ENCODE data around the gene FAM13C. TPM values are rescaled to one million over a fixed set of nuclear protein-coding genes. Genes with fewer than 3 reads are reported as not detected.
"Not testable (repeated sequence)": the region's sequence is repeated elsewhere in the genome, so short reads cannot be mapped to it uniquely, and the experiment has no call there.

Gene FAM13C
- 13.0 TPM for polyA plus RNA-seq (2013, experiment 1 of 2)
- 13.1 TPM for polyA plus RNA-seq (2013, experiment 2 of 2)

- Histone ChIP-seq H3K4ac (ENCODE audit: low read length) (no peak within 1 kb of the TSS), H3K27me3 (ENCODE audit: control insufficient read depth in 3 of 3, insufficient read depth in 3 of 3, low read depth in 1 of 3, low read length in 3 of 3) (peaks cover 0 to 40% (median 0%) of the 10 kb centered on the region in 3 experiments), H4K91ac (ENCODE audit: low read depth, low read length, poor library complexity) (peak within 1 kb of the TSS; percentile 88), H3K9ac (ENCODE audit: low read depth, low read length, poor library complexity) (peak within 1 kb of the TSS; percentile 63), H2BK12ac (ENCODE audit: low read length) (no peak within 1 kb of the TSS), H3K23ac (ENCODE audit: low read depth, low read length, poor library complexity) (no peak within 1 kb of the TSS), H3K4me1 (ENCODE audit: control insufficient read depth in 2 of 2, insufficient read depth in 1 of 2, low read depth in 1 of 2, low read length in 2 of 2) (peaks cover 6% of the 10 kb centered on the region in 2 donors), H3K27ac (replicated peaks; ENCODE audit: low read length) (peak within 1 kb of the TSS; percentile 55), H3K14ac (ENCODE audit: low read length) (no peak within 1 kb of the TSS), H3K4me2 (ENCODE audit: insufficient read depth, low read length, poor library complexity, severe bottlenecking) (peak within 1 kb of the TSS; percentile 82), H2AK5ac (ENCODE audit: low read depth, low read length) (no peak within 1 kb of the TSS), H2BK120ac (ENCODE audit: low read depth, low read length) (peak within 1 kb of the TSS; percentile 94), H2BK5ac (ENCODE audit: low read length) (peak within 1 kb of the TSS; percentile 56), H2BK15ac (ENCODE audit: low read length) (no peak within 1 kb of the TSS), H3K36me3 (replicated peaks in 1 of 2; ENCODE audit: control insufficient read depth in 2 of 2, insufficient read depth in 2 of 2, low read length in 2 of 2) (no peaks in the 10 kb centered on the region), H3K18ac (ENCODE audit: low read length) (peak within 1 kb of the TSS; percentile 85), H2AFZ (ENCODE audit: low read length) (peak within 1 kb of the TSS; percentile 88), H3K79me1 (ENCODE audit: low read depth, low read length) (no peaks in the 10 kb centered on the region), H3K4me3 (ENCODE audit: low read length in 2 of 2) (peak within 1 kb of the TSS; percentile 32 to 76), H4K8ac (ENCODE audit: low read depth, low read length) (no peak within 1 kb of the TSS), H3K9me3 (replicated peaks in 1 of 2; ENCODE audit: control insufficient read depth in 2 of 2, insufficient read depth in 1 of 2, low read depth in 1 of 2, low read length in 2 of 2) (no peaks in the 10 kb centered on the region)
- WGBS, 2 donors (ENCODE audit: extremely low coverage in 2 of 2, insufficient read length in 2 of 2, insufficient replicate concordance in 1 of 2): no CpG with 5 or more reads among the region's 41 CpGs
- DNase-seq (ENCODE audit: low spot score): peak; percentile 66
These were observed at the start of gene FAM13C for GRCh38 chr10:59362144-59362958. Gene FAM13C, minus strand, starts transcription at chr10:59362549. Its CDS starts 89 bp downstream, at chr10:59362460.

- H3K4me3 ChIP-seq (ENCODE audit: low read length in 2 of 2): no peak overlapping the region
- no peak for DNase-seq (ENCODE audit: low spot score)
- no peak overlapping the region for H4K8ac ChIP-seq (ENCODE audit: low read depth, low read length)
- no peak overlapping the region for H2AFZ ChIP-seq (ENCODE audit: low read length)
- H3K36me3 ChIP-seq (replicated peaks in 1 of 2; ENCODE audit: control insufficient read depth in 2 of 2, insufficient read depth in 2 of 2, low read length in 2 of 2): no peaks in the 10 kb centered on the region
- no peak overlapping the region for H3K23ac ChIP-seq (ENCODE audit: low read depth, low read length, poor library complexity)
- no peak overlapping the region for H3K4ac ChIP-seq (ENCODE audit: low read length)
- no peak overlapping the region for H2BK5ac ChIP-seq (ENCODE audit: low read length)
- H4K91ac ChIP-seq (ENCODE audit: low read depth, low read length, poor library complexity): no peak overlapping the region
- no peaks in the 10 kb centered on the region for H3K27me3 ChIP-seq (ENCODE audit: control insufficient read depth in 3 of 3, insufficient read depth in 3 of 3, low read depth in 1 of 3, low read length in 3 of 3)
- H3K14ac ChIP-seq (ENCODE audit: low read length): no peak overlapping the region
- no peak overlapping the region for H2AK5ac ChIP-seq (ENCODE audit: low read depth, low read length)
- no peak overlapping the region for H3K4me2 ChIP-seq (ENCODE audit: insufficient read depth, low read length, poor library complexity, severe bottlenecking)
- H3K18ac ChIP-seq (ENCODE audit: low read length): no peak overlapping the region
- H2BK120ac ChIP-seq (ENCODE audit: low read depth, low read length): no peak overlapping the region
- no peak overlapping the region for H2BK15ac ChIP-seq (ENCODE audit: low read length)
- no peaks in the 10 kb centered on the region for H3K79me1 ChIP-seq (ENCODE audit: low read depth, low read length)
- H2BK12ac ChIP-seq (ENCODE audit: low read length): no peak overlapping the region
- H3K9ac ChIP-seq (ENCODE audit: low read depth, low read length, poor library complexity): no peak overlapping the region
- no CpG with 5 or more reads among the region's 3 CpGs for WGBS, 2 donors (ENCODE audit: extremely low coverage in 2 of 2, insufficient read length in 2 of 2, insufficient replicate concordance in 1 of 2)
- no peaks in the 10 kb centered on the region for H3K9me3 ChIP-seq (replicated peaks in 1 of 2; ENCODE audit: control insufficient read depth in 2 of 2, insufficient read depth in 1 of 2, low read depth in 1 of 2, low read length in 2 of 2)
- no peak overlapping the region for H3K27ac ChIP-seq (replicated peaks; ENCODE audit: low read length)
- no peaks in the 10 kb centered on the region for H3K4me1 ChIP-seq (ENCODE audit: control insufficient read depth in 2 of 2, insufficient read depth in 1 of 2, low read depth in 1 of 2, low read length in 2 of 2)
These were observed 42.9 kb upstream of the FAM13C start for GRCh38 chr10:59405235-59405634.

- Histone ChIP-seq H3K9ac (ENCODE audit: low read depth, low read length, poor library complexity) (no peak overlapping the region), H3K4ac (ENCODE audit: low read length) (no peak overlapping the region), H3K4me1 (ENCODE audit: control insufficient read depth in 2 of 2, insufficient read depth in 1 of 2, low read depth in 1 of 2, low read length in 2 of 2) (no peaks in the 10 kb centered on the region), H2AFZ (ENCODE audit: low read length) (no peak overlapping the region), H2AK5ac (ENCODE audit: low read depth, low read length) (no peak overlapping the region), H2BK5ac (ENCODE audit: low read length) (no peak overlapping the region), H3K27me3 (ENCODE audit: control insufficient read depth in 3 of 3, insufficient read depth in 3 of 3, low read depth in 1 of 3, low read length in 3 of 3) (no peaks in the 10 kb centered on the region), H2BK15ac (ENCODE audit: low read length) (no peak overlapping the region), H3K14ac (ENCODE audit: low read length) (no peak overlapping the region), H3K36me3 (replicated peaks in 1 of 2; ENCODE audit: control insufficient read depth in 2 of 2, insufficient read depth in 2 of 2, low read length in 2 of 2) (no peaks in the 10 kb centered on the region), H4K91ac (ENCODE audit: low read depth, low read length, poor library complexity) (no peak overlapping the region), H3K9me3 (replicated peaks in 1 of 2; ENCODE audit: control insufficient read depth in 2 of 2, insufficient read depth in 1 of 2, low read depth in 1 of 2, low read length in 2 of 2) (no peaks in the 10 kb centered on the region), H3K23ac (ENCODE audit: low read depth, low read length, poor library complexity) (no peak overlapping the region), H3K4me2 (ENCODE audit: insufficient read depth, low read length, poor library complexity, severe bottlenecking) (no peak overlapping the region), H3K79me1 (ENCODE audit: low read depth, low read length) (no peaks in the 10 kb centered on the region), H3K27ac (replicated peaks; ENCODE audit: low read length) (no peak overlapping the region), H2BK12ac (ENCODE audit: low read length) (no peak overlapping the region), H4K8ac (ENCODE audit: low read depth, low read length) (no peak overlapping the region), H3K18ac (ENCODE audit: low read length) (no peak overlapping the region), H3K4me3 (ENCODE audit: low read length in 2 of 2) (no peak overlapping the region), H2BK120ac (ENCODE audit: low read depth, low read length) (no peak overlapping the region)
- no peak for DNase-seq (ENCODE audit: low spot score)
- no CpG with 5 or more reads among the region's 1 CpG for WGBS, 2 donors (ENCODE audit: extremely low coverage in 2 of 2, insufficient read length in 2 of 2, insufficient replicate concordance in 1 of 2)
These were observed 37.9 kb upstream of the FAM13C start for GRCh38 chr10:59400214-59400613.

- H3K18ac ChIP-seq (ENCODE audit: low read length); H3K4me3 ChIP-seq (ENCODE audit: low read length in 2 of 2); H4K91ac ChIP-seq (ENCODE audit: low read depth, low read length, poor library complexity); H2BK12ac ChIP-seq (ENCODE audit: low read length); H4K8ac ChIP-seq (ENCODE audit: low read depth, low read length); H3K4me1 ChIP-seq (ENCODE audit: control insufficient read depth in 2 of 2, insufficient read depth in 1 of 2, low read depth in 1 of 2, low read length in 2 of 2); H3K9ac ChIP-seq (ENCODE audit: low read depth, low read length, poor library complexity); H3K14ac ChIP-seq (ENCODE audit: low read length); H2AK5ac ChIP-seq (ENCODE audit: low read depth, low read length); H3K27ac ChIP-seq (replicated peaks; ENCODE audit: low read length); H2AFZ ChIP-seq (ENCODE audit: low read length); H2BK15ac ChIP-seq (ENCODE audit: low read length); H3K4ac ChIP-seq (ENCODE audit: low read length); H3K79me1 ChIP-seq (ENCODE audit: low read depth, low read length); DNase-seq (ENCODE audit: low spot score); H3K27me3 ChIP-seq (ENCODE audit: control insufficient read depth in 3 of 3, insufficient read depth in 3 of 3, low read depth in 1 of 3, low read length in 3 of 3); H2BK120ac ChIP-seq (ENCODE audit: low read depth, low read length); H2BK5ac ChIP-seq (ENCODE audit: low read length); H3K36me3 ChIP-seq (replicated peaks in 1 of 2; ENCODE audit: control insufficient read depth in 2 of 2, insufficient read depth in 2 of 2, low read length in 2 of 2); H3K23ac ChIP-seq (ENCODE audit: low read depth, low read length, poor library complexity); H3K9me3 ChIP-seq (replicated peaks in 1 of 2; ENCODE audit: control insufficient read depth in 2 of 2, insufficient read depth in 1 of 2, low read depth in 1 of 2, low read length in 2 of 2); H3K4me2 ChIP-seq (ENCODE audit: insufficient read depth, low read length, poor library complexity, severe bottlenecking): not testable (repeated sequence)
- no CpG with 5 or more reads among the region's 4 CpGs for WGBS, 2 donors (ENCODE audit: extremely low coverage in 2 of 2, insufficient read length in 2 of 2, insufficient replicate concordance in 1 of 2)
These were observed 37.0 kb upstream of the FAM13C start for GRCh38 chr10:59399329-59399728.

Data from neuronal stem cell (in vitro differentiated cells).